ENCODE results near the gene SSTR1.
"Not testable (repeated sequence)": the region's sequence is repeated elsewhere in the genome, so short reads cannot be mapped to it uniquely, and the experiment has no call there.

Gene SSTR1, protein sequence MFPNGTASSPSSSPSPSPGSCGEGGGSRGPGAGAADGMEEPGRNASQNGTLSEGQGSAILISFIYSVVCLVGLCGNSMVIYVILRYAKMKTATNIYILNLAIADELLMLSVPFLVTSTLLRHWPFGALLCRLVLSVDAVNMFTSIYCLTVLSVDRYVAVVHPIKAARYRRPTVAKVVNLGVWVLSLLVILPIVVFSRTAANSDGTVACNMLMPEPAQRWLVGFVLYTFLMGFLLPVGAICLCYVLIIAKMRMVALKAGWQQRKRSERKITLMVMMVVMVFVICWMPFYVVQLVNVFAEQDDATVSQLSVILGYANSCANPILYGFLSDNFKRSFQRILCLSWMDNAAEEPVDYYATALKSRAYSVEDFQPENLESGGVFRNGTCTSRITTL

DNA sequence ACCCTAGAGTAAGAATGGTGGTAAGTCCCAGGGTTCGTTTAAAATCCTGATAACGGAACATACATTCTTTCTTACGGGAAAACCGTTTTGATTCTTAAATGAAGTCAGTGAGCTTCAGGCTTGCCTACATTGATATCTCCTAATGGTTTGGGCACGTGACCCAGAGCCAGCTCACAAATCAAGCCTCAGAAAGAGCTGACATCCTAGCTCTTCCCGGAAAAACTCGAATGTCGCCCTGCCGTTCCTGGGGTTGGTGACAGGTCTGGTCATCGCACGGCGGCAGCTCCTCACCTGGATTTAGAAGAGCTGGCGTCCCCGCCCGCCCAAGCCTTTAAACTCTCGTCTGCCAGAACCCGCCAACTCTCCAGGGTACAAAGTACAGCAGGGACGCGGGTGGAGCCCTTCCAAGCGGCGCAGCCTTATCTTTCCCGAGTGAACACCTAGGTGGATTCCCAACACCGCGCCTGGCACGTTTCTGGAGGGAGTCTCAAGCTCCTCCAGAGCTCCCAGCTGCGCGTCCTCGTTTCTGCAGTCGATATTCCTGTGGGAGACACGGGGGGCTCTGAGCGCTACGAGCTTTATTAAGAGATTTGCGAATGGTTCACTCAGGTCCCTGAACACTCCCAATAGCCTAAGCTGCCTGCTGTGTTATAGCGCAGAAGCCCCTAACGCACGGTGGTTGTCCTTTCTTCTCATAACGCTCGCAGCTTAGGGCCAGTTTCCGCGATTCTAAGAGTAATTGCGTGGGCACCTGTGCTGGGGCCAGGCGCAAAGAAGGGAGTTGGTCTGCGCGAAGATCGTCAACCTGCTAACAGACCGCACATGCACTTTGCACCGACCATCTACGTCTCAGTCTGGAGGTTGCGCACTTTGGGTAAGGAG is at the start of gene SSTR1:
TSS of gene SSTR1 (plus strand) at position 169 of the 882 bp plus-strand sequence. CDS start 1,486 bp downstream, outside the sequence.
- no peak for DNase-seq (ENCODE audit: low read depth)

DNA sequence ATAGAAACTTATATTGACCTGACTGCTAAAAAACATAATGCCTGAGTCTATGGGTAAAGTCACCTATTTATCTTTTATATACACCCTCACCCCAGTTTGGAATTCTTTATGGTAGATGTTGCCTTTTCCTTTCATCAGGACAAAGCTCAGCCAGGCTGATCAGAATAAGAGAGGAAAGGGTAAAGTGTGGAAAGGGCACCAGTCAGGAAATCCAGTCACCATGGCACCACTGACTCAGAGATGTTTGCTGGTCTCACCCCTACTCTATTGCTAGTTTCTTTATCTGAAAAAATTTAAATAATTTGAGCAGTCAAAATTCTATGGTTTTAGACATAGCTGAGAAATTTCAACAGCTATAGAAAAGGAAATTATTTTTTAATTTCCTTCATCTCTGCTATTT is 49.2 kb upstream of the SSTR1 start:
- DNase-seq (ENCODE audit: low read depth) = no peak

DNA sequence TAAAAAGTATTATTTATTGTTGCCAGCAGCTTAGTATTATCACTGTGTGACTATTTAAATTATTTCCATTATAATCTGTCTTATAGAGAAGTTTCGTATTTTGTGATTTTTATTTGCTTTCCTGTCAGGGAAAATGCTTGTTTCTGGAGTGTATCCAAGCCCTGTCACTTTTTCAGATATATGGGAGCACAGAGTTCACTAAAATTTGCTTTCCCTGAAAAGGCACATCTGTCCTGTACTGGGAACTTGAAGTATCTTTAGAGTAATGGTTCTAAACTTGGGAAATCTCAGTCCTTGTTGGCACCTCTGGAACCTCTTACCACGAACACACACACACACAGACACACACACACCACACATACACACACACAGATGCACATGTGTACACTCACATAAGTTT is 39.3 kb upstream of the SSTR1 start:
- DNase-seq (ENCODE audit: low read depth) = no peak

DNA sequence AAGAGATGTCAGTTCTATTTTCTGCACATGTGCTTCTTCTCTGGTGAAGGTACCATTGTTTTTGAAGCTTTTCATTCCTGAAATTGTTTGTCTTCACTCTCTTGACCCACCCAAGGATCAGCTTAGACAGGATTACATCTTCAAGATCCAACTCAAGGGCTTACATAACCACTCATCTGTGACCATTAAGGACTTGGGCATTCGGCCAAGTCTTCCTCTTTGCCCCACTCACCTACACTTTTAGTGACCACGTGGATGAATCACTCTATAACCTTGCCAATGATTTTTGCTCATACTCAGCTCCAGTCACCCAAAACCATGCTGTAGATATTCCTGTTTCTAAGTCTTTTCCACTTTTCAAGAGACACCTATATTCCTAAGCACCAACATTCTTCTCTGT is 36.5 kb upstream of the SSTR1 start:
- peak; percentile 19 for DNase-seq (ENCODE audit: low read depth)

DNA sequence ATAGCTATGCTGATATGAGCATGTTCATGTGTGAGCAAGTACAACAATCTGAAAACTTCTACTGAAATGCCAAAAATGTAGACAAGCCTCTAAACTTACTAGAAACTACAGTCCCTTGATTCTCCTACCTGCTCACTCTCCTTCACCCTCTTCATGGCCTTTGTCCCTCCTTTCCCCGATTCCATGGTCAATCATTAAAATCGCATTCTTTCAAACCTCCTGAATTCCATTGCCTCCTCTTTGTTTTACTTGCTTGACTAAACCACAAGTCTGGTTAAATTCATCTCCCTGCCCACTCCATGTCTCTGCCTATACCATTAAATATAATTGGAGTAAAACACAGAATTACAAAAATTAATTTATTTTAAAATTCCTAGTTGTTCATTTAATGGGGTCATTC is 33.0 kb upstream of the SSTR1 start:
- no peak for DNase-seq (ENCODE audit: low read depth)

DNA sequence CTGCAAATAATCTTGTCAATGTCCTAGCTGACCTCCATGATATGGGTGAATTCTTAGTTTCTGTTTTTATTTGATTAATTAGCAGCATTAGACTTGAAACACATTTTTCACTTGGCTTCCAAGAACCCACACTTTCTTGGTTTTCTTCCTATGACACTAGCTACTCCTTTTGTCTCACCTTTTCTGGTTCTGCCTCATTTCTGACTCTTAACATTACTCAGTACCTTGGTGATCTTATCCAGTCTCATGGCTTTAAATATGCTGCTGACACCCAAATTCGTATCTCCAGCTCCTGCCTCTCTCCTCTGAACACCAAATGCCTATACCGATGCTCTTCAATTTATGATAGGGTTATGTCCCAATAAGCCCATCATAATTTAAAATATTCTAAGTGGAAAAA is 32.0 kb upstream of the SSTR1 start:
- no peak for DNase-seq (ENCODE audit: low read depth)

DNA sequence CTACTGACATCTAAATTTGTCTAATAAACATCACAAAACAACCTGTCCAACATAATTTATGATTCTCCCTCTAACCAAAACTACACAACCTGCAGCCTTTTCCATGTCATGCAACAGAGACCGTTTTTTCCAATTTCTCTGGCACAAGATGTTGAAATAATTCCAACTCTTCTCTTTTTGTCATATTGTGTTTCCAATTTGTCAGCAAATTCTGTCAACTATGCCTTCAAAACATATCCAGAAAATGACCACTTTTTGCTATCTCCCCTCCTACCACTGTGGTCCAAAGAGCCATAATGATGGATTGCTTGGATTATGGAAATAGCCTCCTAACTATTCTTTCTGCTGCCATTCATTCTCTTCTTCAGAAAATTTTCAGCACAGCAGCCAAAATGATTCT is 31.3 kb upstream of the SSTR1 start:
- no peak for DNase-seq (ENCODE audit: low read depth)

DNA sequence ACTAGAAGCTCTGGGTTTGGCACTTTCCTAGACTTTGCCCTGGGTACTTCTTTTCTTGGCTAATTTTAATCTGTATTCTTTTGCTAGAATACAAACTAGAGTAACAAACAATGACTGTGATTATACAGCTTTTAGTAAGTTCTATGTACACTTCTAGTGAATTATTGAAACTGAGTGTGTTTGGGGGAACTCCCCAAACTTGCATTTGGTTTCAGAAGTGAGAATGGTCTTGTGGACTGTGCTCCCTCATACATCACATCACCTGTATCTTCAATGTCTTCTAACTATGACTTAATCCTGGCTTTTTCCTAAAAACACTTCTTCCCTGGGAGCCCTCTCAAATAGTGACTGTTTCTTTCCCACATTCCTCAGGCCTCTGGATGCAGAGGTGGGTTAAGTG is 23.6 kb upstream of the SSTR1 start:
- DNase-seq (ENCODE audit: low read depth) = no peak

DNA sequence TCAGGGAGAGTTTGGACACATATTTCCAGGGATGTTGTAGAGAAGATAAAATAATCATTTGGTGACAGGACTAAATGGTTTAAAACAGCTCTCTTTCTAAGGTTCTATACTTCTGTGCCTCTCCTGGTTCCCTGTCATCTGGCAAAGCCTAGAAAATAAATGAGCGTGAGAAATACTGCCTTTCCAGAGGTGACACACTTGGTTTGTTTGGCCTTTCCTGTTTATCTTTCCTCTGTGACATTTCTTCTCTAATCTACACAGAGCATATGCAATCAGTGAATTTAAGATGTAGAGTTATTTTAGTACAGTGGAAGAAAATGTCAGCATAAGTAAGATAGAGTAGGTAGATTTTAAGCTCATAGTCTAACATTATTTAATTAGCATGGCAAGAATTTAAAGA is 22.0 kb upstream of the SSTR1 start:
- DNase-seq (ENCODE audit: low read depth) = no peak

DNA sequence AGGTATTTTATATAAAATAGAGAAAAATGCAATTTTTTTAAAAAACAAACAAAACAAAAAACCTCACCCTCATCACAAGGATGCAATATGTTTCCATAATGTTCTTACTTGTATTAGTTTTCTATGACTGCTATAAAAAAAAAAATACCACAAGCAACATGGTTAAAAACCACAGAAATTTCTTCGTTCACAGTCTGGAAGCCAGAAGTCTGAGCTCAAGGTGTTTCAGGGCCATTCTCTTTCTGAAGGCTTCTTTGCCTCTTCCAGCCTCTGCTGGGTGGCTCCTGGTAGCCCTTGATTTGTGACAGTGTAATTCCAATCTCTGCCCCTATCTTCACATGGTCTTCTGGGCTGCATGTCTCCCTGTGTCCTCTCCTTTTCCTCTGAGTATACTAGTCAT is 21.5 kb upstream of the SSTR1 start:
- no peak for DNase-seq (ENCODE audit: low read depth)

DNA sequence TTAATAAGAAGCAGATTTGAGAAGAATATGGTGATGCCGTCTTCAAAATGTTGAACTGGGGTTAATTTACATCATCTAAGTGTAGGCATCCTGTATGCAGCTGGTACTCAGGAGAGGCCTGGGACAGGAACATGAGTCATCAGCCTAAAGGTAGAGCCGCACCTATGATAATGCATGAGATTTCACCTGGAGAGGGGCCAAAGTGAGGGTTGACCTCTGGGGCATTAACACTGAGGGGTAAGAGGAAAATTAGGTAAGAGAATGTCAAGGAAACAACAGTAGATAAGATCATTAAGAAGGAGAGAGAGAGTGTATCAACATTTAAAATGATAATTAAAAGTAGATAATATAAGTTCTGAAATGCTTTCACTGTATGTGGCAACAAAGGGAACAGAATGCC is 20.2 kb upstream of the SSTR1 start:
- DNase-seq (ENCODE audit: low read depth) = no peak

DNA sequence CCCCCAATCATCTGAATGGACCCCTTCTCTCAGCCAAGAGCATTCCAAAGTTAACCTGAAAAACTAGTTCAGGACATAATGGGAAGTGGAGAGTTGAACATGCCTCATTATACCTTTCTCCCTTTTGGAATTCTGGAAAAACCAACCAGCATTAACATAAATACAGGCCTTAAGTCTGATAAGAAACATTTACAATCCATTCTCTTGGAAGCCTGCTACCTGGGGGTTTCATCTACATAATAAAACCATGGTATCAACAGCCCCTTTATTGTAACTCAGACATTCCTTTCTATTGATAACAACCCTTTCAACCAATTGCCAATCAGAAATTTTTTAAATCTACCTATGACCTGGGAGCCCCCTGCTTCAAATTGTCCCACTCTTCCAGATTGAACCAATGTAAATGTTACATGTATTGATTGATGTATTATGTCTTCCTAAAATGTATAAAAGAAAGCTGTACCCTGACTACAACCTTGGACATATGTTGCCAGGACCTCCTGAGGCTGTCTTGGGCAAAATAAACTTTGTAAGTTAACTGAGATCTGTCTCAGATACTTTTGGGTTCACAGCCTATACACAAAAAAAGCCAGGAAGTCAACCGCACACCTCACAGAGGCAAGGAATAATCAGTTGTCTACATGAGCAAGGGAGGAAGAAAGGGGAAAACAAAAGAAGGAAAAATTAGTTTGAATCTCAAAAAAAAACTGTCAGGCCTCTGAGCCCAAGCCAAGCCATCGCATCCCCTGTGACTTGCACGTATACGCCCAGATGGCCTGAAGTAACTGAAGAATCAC is 17.6 kb upstream of the SSTR1 start:
- DNase-seq (ENCODE audit: low read depth) = no peak

DNA sequence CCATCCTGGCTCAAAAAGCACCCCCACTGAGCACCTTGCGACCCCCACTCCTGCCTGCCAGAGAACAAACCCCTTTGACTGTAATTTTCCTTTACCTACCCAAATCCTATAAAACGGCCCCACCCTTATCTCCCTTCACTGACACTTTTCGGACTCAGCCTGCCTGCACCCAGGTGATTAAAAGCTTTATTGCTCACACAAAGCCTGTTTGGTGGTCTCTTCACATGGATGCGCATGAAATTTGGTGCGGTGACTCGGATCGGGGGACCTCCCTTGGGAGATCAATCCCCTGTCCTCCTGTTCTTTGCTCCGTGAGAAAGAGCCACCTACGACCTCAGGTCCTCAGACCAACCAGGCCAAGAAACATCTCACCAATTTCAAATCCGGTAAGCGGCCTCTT is 16.9 kb upstream of the SSTR1 start:
- not testable (repeated sequence) for DNase-seq (ENCODE audit: low read depth)

DNA sequence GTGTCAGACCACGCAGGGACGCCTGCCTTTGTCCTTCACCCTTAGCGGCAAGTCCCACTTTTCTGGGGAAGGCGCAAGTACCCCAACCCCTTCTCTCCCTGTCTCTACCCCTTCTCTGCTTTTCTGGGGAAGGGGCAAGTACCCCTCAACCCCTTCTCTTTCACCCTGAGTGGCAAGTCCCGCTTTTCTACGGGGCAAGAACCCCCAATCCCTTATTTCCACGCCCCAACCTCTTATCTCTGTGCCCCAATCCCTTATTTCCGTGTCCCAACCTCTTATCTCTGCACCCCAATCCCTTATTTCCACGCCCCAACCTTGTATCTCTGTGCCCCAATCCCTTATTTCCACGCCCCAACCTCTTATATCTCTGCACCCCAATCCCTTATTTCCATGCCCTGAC is 16.2 kb upstream of the SSTR1 start:
- DNase-seq (ENCODE audit: low read depth) = not testable (repeated sequence)

DNA sequence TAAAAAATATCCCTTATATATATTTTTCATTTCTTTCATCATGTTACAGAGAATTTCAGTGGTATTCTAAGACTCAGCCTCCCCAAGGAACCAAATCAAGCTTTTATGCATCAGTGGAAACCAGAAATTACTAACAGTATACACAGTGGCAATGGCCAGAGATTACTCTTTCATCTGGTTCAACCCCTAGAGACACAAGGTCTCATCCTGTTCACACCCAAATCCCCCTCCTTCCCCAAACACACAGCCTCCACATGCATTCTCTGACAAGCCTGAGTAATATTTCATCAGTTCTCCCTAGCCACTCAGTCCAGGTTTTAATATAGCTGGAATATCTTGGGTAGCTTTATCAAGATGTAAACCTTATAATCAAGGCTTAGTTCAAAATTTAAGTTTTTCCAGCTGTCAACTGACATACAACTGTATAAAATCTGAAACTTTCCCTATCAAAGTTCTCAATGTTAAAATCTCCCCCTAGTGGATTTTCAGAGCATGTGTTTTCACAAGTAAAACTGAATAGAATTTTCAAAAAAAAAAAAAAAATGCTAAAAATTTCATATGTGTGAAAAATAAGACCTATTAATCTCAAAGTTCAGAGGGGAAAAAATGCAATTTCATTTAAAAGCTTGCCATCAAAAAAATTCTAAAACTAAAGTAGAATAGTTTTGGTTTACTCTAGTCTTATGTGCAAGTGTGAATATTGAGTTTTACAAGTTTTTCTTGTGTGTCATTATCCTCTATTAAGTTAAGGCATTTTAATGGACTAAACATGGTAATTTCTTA is 10.5 kb upstream of the SSTR1 start:
- DNase-seq (ENCODE audit: low read depth) = peak; percentile 60

DNA sequence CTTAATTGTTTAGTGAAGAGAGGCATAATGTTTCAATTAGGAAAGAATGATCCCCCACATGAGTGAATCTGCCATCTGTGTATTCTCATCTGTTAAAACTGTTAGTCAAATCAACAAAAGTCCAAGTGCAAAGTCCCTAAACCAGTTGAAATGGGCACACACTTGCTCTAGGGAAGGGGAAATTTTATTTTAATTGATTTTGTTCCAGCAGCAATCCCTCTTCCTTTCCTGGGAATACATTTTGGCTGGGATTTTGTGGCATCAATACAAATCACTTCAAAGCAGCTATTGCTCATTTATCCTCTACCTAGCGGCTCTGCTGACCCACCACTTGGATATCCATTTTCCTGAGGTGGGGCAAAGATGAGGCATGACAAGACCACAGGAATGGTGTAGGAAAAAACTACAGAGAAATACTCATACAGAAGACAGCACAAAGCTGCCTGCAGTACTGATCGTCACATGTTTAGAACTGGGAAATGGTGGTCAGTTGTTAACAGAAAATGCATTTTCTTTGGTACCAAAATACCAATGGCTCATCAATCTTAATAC is 9.8 kb upstream of the SSTR1 start:
- peak; percentile 69 for DNase-seq (ENCODE audit: low read depth)

DNA sequence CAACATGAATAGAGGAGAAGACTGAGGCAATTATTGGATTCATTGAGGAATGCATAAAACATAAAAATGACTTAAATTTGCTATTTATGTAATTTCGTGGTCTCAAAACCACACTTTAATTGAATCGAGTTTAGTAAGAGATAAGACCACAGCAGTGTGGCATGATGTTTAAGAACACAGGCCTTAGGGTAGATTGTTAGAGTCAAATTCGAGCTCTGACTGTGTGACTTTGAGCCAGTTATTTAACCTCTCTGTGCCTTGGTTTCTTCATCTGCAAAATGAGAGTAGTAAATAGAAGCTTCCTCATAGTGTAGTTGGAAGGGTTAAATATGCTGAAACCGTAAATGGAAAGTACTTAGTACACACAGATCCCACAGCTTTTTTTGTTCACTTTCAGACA is 9.3 kb upstream of the SSTR1 start:
- DNase-seq (ENCODE audit: low read depth) = no peak

DNA sequence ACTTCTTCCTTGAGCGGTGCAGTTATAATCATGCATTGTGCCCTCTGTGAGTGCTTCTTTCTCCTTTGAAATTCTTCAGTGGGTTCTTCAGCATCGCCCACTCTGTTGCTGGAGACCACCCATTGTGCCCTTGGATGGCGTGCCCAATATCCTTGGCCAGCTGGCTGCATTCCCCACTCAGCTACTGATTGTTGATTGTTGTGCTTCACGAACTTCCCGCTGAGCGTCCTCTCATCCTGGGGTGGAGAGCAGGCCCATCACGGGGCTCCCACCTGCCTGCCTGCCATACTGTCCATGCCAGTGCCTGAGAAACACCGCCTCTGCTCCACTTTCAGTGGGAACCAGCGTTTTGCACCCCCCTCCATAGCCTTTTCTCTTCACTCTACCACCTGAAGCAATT is 8.6 kb upstream of the SSTR1 start:
- DNase-seq (ENCODE audit: low read depth) = no peak

DNA sequence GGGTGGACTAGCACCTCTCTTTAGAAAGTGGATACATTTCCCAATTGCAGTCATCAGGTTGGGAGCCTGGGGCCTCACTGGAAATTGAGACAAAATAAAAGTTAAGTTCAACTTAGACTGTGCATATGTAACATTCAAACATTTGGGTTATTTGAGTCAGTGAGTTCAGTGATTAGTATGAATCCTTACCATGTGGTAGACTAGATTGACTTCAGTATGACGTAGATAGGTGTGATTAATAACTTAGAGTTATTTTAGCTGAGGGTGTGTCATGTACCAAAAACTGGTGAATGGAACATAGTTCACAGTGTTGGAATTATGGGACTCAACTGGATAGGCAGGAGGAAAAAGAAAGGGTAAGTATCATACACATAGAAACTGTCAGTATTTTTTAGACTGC is 8.0 kb upstream of the SSTR1 start:
- no peak for DNase-seq (ENCODE audit: low read depth)

DNA sequence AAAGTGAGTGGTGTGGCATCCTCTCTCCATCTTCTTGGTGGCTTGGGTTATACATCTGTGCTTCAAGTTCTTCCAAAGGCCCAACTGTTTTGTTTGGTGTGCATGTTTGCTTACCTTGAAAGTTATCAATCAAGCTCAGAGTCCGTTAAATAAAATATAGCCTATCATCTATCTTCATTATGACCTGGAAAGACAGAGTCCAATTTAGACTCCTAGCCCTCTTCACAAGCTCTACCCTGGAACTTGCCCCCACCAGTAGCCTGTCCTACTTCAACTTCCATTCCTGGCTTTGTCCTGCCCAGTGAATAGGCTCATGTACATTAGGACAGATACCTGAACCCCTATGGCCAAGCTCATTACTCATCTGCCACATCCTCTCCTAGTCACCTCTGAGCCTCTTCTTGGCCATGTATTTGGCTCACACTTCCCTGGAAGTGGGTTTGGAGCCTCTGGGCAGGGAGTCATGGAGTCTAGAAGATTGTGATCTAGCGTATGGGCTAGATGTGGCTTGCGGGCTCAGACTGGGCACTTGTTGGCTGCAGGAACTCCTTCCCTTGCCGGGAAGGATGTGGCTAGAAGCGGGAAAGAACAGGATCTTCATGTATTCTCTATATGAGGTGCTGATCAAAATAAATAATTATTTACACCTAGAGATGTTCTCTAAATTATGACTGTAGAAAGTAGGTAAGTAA is 6.4 kb upstream of the SSTR1 start:
- no peak for DNase-seq (ENCODE audit: low read depth)
